HG03558 (cell line): ENCODE data around the gene COL18A1.

ENCODE experiments used
- ATAC-seq: cut with Tn5 transposase; IDR thresholded peaks from one replicate; pipeline ENCODE4 v1.9.1; 2021; ENCODE audit warnings: moderate number of reproducible peaks; ENCODE audit not compliant: unreplicated experiment; ENCODE audit errors: extremely low read depth

The COL18A1 gene

DNA sequence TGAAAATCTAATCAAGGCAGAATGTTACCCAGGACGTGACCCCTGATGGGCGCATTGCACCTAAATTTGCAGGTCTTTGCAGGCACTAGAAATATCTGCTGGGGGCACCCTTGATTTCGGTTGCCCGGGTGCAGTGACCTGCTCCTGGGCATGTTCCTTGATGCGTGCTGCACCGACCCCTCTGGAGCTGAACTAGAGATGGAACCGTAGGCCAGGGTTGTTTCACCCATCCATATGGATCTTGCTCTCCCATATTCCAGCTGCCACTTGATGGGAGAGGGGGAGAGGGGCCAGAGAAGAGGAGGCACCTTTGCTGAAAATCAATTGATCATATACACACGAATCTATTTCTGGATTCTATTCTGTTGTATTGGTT is 8.4 kb upstream of the COL18A1 start:
- ATAC-seq, result no peak

DNA sequence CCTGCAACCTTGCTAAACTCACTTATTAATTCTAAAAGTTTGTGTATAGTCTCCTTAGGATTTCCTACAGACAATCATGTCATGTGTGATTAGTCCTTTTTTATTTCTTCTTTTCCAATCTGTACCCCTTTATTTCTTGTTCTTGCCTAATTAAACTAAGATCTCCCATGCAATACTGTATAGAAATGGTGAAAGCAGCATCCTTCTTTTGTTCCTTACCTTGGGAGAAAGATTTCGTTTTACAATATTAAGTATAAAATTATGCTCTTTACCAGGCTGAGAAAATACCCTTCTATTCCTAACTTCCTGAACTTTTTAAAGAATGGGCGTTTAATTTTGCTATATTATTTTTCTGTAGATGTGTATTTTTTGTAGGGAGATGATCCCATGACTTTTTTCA is 7.6 kb upstream of the COL18A1 start:
- ATAC-seq, result no peak

DNA sequence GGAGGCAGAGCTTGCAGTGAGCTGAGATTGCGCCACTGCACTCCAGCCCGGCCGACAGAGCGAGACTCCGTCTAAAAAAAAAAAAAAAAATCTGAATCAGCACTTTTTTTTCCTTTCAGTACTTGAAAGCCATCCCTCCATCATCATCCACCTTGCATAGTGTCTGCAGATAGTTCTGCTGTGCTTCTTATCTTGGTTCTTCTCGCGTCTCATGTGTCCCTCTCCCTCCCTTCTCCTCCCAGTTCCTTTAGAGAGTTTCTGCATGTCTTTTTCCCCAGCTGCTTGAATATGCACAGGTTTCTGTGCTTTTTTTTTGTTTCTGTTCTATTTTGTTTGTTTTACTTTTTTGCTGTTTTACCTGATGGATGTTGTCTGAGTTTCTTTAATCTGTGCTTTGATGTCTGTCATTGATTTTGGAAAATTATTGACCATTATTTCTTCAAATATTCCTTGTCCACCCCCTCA is 3.9 kb upstream of the COL18A1 start:
- no peak for ATAC-seq

DNA sequence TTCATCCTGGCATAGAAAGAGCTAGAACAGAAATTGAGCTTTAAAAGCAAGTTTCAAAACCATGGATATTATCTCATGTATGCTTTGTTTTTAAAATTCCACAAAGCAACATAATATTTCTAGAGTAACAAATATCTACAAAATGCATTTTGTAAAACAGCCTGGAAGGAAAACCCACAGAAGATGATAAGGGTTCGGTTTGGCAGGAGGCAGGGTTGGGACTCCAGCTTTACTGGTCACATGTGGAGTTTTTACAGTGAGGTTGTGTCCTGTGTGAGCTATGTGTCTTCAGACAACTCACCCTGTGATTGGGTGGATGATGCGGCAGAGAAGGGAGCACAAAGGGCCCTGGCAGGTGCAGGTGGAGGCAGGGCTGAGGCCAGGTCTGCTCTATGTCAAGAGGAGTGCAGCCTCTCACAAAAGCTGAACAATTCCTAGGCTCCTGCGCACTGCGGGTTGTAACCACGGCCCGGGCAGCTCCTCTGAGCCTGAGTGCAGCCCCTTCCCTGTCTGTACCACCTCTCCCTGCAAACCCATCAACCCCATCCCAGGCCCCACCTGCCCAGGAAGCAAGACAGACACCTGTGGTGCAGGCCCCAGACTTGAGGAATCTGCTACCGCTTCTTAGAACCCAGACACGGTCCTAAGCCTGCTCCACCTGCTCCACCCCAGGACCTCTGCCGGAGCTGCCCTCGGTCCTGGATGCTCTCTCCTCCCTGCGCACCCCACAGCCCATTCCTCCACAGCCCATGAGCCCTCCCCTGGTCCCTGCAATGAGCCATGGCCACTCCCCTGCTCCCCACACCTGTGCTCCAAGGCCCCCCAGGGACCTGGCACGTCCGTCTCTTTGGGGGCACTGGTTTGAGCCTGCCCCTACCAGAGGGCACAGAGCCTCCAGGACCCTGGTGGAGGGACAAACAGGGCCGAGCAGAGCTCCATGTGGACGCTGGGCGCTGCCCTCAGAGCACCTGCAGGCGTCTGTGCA is 2.8 kb upstream of the COL18A1 start:
- no peak for ATAC-seq

DNA sequence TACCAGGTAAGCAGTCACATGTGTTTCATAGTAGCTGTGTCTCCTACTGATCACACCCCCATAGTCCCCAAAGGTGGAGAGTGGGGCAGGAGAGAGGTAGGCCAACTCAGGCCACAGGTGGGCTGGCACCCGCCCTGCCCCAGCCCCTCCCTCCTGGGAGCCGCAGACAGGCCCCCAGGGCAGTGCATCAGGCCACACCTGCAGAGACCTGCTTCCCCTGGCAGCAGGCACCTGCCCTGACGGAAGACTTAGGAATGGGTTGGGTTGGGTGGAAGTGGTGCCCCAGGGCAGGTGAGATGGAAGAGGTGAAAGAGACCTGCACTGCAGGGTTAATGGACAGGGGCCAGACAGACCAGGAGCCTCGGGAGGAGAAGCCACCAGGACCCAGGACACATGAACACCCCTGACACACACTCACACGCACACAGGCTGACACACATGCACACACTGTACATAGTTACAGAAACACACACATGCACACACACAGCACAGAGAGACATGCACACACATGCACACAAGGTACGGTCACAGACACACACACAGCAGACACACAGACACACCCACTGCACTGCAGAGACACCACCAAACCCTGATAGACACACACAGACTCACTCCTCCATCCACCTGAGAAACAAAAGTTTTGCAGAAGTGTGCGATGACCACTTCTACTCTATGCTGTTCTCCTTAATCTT is 1.7 kb upstream of the COL18A1 start:
- ATAC-seq, result no peak

DNA sequence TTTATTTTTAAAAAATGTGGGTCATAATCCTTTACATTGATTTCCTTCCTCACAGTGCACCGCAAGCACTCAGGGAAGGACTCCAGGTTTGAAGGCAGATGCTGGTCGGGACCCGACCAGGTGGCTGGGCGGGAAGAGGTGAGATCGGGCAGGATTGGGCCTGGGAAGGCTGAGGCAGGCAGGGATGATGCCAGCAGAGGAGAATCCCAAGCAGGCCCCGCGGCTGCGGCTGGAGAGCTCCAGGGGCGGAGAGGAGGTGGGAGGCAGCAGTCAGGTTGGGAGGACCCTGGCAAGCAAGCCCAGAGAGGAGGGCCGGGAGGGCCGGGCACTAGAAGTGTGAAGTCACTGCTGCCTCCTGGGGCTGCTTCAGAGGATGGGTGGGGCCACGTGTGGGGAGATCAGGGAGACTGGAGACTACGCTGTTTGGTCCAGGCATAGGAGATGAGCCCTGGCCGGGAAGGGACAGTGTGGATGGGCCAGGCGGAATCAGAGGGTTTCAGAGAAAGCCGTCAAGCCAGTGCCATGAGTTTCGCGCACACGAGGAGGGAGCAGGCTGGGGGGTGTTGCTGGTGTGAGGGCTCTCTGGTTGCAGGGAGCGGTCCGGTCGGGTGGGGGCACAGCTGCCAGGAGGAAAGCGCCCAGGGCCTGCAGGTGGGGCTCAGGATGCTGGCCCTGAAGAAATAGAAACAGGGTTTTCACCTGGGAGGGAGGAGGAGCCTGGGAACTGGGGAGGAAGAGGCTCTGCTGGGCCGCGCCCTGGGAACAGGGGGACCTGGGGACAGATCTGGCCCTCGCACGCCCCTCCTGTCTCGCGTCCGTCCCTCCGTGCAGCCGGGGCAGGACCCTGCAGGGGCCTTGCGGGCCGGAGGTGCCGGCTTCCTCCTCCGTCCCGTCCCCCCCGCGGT is 888 bp upstream of the COL18A1 start:
- no peak for ATAC-seq

DNA sequence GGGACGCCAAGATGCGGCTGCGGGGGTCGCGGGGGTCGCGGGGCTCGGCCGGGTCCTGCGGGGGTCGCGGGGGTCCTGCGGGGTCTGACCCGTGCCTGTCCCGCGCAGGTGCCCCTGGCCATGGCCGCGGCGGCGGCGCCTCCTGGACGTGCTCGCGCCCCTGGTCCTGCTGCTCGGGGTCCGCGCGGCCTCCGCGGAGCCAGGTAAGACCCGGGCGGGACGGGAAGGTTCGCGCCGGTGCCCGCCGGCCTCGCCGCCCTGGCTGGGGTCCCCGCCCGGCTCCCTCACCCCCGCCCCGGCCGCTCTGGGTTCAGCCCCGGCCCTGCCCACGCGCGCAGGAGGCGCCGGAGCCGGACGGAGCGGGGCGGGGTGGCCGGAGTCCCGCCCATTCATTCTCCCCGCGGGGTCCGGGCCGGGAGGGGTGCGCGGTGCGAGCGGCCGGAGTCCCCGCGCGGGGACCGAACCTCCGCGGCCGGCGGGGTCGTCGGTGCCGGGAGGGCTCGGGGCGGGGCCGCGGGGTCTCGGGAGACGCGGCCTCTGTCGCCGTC is 380 bp downstream of the COL18A1 start:
- no peak for ATAC-seq

DNA sequence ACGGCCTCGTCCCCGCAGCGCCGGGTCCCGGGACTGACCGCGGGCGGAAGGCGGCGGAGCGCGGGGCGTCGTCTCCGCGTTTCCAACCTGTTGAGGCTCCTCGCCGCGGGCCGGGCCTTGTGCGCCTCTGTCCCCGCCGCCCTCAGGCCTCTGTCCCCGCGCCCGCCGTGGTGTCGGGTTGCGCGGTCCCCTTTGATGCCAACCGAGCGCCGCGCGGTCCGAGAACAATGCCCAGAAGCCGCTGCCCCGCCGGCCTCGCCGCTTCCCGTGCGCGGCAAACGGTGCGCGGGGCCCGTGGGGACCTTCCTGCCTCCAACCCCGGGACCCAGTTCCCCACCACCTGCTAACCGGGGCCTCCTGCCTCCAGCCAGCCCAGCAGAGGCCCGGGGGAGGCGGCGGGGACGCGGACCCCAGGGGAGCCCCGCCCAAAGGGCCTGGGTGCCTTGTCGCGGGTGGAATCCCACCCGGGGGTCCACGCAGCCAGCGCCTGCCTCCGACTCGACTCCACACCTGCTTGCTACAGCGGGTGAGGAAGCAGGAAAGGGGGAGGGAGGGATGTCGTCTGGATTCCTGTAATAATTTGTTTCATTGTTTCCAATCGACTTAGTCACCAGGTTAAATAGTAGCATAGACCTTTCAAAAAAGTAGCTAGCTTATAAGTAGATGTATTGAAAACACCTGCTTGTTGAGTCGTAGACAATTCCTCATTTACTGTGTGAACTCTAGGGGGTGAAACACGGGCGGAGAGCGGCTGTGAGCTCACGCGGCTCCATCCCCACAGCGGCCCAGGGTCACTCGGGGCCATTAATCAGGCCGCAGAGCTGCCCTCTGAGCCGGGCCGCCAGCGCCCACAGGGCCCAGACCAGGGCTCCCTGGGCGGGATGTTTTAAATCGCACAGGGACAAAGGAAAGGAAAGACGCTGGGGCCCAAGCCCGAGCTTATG is 1.1 kb downstream of the COL18A1 start:
- ATAC-seq, result no peak

DNA sequence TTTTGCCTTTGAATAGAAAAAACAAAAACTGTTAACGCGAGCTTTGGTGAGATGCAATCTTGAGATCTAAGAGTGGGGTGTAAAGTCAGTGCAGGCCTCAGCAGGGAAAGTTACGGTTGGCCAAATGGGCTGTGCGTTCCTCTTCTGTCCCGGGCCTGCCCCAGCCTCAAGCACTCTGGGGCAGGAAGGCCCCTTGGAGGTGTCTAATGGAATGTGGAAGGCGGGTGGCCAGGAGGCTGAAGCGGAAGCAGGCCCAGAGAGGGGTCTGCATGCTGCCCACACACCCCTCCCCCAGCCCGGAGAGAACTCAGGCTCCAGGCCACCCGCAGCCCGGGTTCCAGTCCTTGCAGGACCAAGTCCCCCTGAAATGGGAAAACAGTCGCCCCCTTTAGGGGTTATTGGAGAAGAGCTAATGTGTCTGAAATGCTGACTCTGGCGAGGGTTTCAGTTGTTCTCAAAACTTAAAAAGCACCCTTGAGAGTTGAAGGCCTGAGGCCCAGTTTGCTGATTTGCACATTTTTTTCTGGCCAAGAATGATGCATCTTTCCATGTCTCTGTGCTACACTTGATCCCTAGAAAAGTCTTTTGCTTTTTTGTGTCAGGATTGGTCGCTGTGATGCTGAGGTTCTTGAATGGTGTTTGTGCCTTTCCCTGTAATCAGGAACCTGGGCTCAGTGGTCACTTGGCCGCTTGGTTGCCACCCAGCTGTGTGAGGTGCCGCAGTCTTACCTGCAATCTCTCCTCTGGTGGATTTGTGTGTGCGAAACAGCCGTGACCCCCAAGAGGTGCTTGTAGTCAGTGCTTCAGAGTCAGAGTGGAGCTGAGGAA is 2.0 kb downstream of the COL18A1 start:
- no peak for ATAC-seq

DNA sequence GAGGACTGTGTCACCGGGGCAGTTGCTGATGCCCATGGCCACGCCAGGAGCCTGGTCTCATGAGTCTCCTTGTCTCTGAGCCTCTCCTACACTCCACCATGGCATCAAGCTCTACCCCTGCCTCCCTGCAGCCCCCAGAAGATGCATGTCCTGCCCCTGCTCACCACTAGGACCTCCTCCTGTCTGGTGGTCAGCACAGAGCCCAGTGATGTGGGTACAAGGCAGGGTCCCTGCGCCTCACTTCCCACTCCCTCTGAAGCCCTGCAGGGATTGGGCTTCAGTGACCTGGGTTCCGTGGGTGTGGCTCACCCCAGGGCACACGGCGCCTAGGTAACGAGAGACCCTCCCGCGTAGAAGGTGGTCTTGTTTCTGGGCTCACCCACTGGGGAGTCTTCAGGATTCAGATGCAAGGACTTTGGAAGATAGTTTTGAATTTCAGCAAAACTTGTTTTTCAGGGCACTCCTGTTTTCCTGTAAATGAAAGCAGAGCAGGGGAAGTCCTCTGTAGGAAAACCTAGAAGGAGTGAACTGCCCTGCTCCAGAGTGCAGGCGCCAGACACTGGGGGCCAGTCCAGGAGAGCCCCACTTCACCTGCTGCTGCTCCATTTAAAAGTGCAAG is 2.8 kb downstream of the COL18A1 start:
- ATAC-seq, result no peak

DNA sequence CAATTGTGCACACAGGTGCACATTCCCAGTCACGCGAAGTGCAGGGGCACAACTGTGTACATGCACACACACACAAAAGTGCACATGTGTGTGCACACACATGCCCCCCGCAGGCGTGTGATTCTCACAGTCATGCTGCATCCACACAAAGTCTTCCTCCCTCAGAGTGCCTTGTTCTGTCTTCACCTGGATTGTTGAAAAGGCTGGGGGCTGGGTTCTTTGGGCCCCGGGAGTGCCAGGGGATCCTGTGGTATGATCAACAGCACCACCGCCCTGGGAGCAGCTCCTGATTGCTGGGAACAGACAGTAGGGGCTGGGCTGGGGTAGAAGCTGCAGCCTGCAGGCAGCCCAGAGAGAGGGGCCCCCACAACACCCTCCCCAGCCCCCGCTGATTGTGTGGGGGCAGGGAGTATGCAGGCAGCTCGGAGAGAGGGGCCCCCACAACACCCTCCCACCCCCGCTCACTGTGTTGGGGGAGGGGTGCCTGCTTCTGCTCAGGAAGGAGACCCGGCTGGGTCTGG is 3.4 kb downstream of the COL18A1 start:
- no peak for ATAC-seq

DNA sequence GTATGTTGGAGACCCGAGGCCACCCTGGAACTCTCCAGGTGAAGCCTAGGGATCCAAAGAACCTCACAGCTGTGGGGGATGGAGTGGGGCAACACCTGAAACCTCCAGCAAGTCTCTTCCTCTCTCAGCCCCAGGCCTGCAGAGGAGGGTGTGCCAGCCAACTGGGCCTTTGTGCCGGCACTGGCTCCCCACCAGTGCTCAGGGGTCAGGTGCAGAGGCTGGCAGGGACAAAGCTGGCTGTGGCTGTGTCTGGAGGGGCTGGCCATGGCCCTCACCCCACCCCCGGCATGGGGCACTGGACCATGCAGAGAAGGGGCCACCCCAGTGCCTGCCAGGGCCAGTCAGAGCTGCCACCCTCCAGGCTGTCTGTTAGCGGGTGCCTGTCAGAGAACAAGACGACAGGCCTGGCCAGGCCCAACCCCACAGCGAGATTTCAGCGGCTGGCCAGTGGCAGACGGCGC is 3.9 kb downstream of the COL18A1 start:
- no peak for ATAC-seq

DNA sequence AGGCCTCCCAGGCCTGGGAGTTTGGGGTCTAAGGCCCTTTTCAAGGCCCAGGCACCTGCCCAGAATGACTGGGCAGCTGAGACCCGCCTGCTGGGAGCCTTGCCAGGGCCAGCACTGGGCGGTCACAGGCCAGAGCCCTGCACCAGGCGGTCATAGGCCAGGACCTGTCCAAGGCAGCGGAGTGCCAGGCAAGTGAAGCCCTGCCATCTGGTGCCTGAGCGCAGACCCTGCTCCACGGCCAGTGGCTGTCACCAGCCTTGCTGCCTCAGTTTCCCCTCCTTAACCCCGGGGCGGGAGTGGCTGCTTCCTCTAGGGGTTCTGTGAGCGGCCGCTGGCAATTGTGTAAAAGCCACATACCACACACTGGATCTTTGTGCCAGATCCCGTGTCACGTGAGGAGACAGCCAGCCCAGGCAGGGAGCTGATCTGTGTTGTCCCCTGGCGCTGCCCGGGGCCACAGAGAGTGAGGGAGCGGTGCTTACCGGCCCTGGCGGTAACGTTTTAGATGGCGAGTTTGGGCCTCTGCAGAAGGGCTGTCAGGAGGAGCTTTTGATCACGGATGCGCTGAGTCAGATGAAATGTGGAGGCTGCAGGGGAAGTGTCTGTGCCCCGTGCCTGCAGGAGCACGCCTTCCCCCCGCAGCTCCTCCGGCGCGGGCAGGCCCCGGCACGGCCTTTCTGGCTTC is 4.6 kb downstream of the COL18A1 start:
- no peak for ATAC-seq

DNA sequence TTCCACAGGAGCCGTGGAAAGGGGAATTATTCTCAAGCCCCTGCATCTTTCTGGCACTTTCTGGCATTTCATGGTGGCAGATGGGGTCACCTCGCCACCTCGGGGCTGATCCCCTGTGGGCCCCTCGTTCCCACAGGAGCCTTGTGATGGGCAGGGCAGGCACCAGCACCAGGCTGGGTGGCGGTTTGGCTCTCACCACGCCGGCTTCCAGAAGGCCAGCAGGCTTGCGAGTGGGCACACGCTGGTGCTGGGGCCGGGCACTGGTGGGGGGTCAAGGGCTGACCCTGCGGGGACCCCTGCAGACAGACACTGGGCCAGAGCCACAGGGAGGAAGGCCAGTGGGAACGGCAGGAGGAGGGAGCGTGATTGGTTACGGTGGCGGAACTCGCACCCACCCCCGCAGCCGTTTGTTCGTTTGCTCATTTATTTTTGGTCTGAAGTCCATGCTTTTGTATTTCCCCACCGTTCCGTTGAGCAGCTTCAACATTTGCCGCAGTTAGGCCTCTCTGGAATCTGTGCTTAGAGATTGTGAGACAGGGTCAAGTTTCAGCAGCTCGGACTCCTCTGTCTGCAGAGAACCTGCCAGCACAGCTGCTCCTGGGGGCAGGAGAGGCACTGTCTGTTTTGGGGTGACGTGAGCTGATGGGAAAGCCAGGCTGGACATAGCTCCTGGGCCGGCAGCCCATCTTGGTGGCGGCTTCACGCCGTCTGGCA is 5.3 kb downstream of the COL18A1 start:
- ATAC-seq, result no peak

DNA sequence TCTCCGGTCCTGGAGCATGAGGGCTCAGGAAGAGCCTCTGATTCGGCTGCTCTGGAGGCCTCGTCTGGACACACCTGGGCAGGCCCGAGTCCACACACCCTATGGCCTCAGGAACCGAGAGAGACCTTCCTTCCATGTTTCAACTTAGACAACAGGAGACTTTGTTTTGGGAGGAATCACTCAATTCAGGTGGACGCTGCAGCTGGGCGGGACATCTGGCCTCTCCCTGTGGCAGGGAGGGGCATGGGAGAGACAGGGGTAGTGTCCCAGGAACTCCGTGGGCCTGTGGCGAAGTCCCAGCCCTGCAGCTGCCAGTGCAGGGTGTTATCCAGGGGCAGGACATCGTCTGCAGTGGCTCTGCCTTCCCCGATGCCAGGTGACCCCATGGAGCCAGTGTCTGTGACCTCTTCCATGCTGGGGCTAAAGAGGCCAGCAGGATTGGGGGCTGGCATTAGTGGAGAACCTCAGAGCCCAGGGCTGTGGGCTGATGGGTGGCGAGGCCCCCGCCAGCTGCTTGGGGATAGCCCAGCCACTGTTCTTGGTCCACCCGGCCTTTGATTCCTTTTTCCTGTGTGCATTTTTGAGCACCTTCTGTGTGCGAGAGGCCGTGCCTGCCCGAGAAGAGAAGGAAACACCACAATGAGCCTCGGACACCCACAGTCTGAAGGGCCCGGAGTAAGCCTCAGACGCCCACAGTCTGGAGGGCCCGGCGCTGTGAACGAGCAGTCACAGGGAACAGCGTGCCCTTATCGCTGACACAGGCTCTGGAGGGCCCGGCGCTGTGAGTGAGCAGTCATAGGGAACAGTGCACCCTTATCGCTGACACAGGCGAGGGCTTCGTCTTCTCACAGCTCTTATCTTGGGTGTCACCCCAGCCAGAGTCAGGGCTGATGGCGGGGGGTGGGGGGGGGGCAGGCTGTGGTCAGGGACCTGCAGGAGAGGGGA is 6.2 kb downstream of the COL18A1 start:
- ATAC-seq, result no peak
